ENCODE results near the gene MINDY2.

- TF ChIP-seq POLR2A (IDR thresholded peaks at IDR 0.05) (no peak), CTCF (IDR thresholded peaks at IDR 0.05) (no peak)
Observed at GRCh38 chr15:58724466-58724865, 46.6 kb upstream of the MINDY2 start.
